Endothelial cell (in vitro differentiated cells): ENCODE measurements around the gene TFEB. TPM values are rescaled to one million over a fixed set of nuclear protein-coding genes. Genes with fewer than 3 reads are reported as not detected.

Source experiments
- DNase-seq: peaks from one replicate; pipeline ENCODE4 v3.0.0; 2021; ENCODE audit warnings: low spot score
- H3K27ac Mint-ChIP-seq: one replicate; pipeline ENCODE4 v1.8.0; 2021; ENCODE audit warnings: mixed read lengths, inconsistent platforms; ENCODE audit not compliant: unreplicated experiment
- H3K27me3 Mint-ChIP-seq: one replicate; pipeline ENCODE4 v1.8.0; 2021; ENCODE audit warnings: mild to moderate bottlenecking, moderate library complexity, mixed read lengths, inconsistent platforms; ENCODE audit not compliant: unreplicated experiment
- H3K36me3 Mint-ChIP-seq: one replicate; pipeline ENCODE4 v1.8.0; 2021; ENCODE audit warnings: mild to moderate bottlenecking, low read depth, mixed read lengths, inconsistent platforms; ENCODE audit not compliant: unreplicated experiment
- H3K4me1 Mint-ChIP-seq: one replicate; pipeline ENCODE4 v1.8.0; 2021; ENCODE audit warnings: mild to moderate bottlenecking, mixed read lengths, inconsistent platforms; ENCODE audit not compliant: unreplicated experiment
- H3K4me3 Mint-ChIP-seq: one replicate; pipeline ENCODE4 v1.8.0; 2021; ENCODE audit warnings: mild to moderate bottlenecking, mixed read lengths, inconsistent platforms; ENCODE audit not compliant: unreplicated experiment
- H3K9me3 Mint-ChIP-seq: one replicate; pipeline ENCODE4 v1.8.0; 2021; ENCODE audit warnings: mixed read lengths, inconsistent platforms; ENCODE audit not compliant: unreplicated experiment
- total RNA-seq: library from RNA; stranded (reverse); fragmentation: NEBNext Ultra II Directional; extraction: Animal tissue kit (Norgen Biotek cat#: 25700); gene quantifications from one replicate; pipeline ENCODE4 v1.2.1, GENCODE V29; 2021; ENCODE audit not compliant: unreplicated experiment
- TF ChIP-seq, protein P1 (sequence below): fragments of 200-600 bp; sonication (generic); IDR thresholded peaks from one replicate; pipeline ENCODE4 v1.5.0; 2021; ENCODE audit warnings: antibody characterized with exemption; ENCODE audit not compliant: unreplicated experiment

The TFEB gene
- total RNA-seq, 1 donor from 2014 or later, result 10.4 TPM

DNA sequence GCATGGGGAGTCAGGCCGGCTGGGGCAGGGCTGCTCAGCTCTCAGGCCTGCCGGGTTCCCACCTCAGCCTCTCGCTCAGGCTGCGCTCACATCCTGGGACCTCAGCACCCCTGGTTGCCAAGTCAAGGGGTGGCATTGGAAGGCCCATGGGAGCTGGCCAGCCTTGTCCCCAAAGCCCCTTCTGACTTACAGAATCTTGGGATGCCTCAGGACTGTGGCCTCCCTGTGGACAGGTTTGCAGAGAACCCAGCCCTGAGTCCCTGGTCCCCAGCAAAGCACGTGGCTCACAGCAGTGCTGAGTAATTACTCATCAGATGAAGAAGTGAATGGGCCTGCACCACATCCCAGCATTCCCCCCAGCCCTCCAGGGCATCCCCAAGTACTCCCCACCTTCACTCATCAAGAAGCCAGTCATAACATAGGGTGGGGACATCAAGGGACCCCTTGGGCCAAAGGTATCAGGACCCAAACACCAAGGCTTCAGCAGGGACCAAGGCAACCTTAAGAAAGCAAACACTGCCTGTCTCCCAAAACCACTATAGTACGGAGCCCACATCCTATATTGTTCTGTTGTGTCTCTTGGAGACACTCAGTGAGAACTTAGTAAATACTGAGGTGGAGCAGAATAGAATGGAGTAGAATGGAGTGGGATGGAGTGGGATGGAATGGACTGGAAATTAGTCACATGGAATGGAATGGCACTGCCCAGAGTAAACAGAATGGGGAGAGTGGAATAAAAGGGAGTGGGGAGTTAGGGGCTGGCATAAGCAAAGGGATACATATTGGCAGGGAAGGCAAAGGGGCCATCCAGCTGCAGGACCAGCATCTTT, 8.2 kb upstream of the TFEB start:
- no peaks in the 10 kb centered on the region for H3K36me3 Mint-ChIP-seq
- TF ChIP-seq, protein P1, sequence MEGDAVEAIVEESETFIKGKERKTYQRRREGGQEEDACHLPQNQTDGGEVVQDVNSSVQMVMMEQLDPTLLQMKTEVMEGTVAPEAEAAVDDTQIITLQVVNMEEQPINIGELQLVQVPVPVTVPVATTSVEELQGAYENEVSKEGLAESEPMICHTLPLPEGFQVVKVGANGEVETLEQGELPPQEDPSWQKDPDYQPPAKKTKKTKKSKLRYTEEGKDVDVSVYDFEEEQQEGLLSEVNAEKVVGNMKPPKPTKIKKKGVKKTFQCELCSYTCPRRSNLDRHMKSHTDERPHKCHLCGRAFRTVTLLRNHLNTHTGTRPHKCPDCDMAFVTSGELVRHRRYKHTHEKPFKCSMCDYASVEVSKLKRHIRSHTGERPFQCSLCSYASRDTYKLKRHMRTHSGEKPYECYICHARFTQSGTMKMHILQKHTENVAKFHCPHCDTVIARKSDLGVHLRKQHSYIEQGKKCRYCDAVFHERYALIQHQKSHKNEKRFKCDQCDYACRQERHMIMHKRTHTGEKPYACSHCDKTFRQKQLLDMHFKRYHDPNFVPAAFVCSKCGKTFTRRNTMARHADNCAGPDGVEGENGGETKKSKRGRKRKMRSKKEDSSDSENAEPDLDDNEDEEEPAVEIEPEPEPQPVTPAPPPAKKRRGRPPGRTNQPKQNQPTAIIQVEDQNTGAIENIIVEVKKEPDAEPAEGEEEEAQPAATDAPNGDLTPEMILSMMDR, result no peak
- H3K4me1 Mint-ChIP-seq, result peaks cover 11% of the 10 kb centered on the region
- H3K4me3 Mint-ChIP-seq, result no peak overlapping the region
- peak overlapping the region; percentile 72 for H3K27ac Mint-ChIP-seq
- peaks cover 8% of the 10 kb centered on the region for H3K27me3 Mint-ChIP-seq
- DNase-seq, result no peak
- H3K9me3 Mint-ChIP-seq, result no peaks in the 10 kb centered on the region

DNA sequence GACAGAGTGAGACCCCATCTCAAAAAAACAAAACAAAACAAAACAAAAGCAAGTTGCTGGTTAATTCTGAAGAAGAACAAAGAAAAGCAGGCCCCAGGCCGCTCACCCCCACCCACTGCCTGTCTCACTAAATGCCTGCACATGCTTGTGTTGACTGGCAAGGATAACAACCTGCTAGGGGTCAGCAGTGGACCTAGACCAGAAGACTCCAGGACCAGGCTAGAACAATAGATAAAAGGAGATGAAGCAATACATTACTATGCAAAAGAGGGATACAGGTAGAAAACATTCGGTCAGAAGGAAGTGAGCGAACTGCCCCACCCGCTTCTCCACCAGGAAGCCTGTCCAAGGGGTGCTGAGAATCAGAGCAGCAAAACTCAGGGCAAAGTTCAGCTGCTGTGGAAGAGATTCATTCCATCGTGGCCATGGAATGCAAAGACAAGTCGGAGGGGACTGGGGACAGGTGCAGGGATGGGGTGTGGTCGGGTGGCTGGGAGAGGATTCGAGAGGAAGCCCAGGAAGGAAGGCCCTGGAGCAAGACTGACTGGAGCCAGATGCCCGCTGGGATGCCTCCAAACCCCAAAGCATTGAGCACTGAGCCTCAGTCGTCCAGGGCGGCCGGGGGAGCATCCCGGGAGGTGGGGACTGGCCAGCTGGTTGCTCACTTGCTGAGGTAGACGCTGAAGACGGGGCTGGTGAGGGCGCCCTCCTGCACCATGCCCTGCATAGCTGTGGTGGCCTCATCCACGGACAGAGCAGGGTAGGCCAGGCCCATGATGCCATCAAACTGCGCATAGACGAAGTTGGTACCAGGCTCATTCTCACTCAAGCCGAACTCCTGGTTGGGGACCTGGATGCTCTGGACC, 6.5 kb upstream of the TFEB start:
- H3K4me1 Mint-ChIP-seq, result peaks cover 11% of the 10 kb centered on the region
- no peak overlapping the region for H3K27ac Mint-ChIP-seq
- TF ChIP-seq, protein P1, result no peak
- DNase-seq, result no peak
- H3K4me3 Mint-ChIP-seq, result no peak overlapping the region
- H3K27me3 Mint-ChIP-seq, result peaks cover 8% of the 10 kb centered on the region
- no peaks in the 10 kb centered on the region for H3K9me3 Mint-ChIP-seq
- no peaks in the 10 kb centered on the region for H3K36me3 Mint-ChIP-seq

DNA sequence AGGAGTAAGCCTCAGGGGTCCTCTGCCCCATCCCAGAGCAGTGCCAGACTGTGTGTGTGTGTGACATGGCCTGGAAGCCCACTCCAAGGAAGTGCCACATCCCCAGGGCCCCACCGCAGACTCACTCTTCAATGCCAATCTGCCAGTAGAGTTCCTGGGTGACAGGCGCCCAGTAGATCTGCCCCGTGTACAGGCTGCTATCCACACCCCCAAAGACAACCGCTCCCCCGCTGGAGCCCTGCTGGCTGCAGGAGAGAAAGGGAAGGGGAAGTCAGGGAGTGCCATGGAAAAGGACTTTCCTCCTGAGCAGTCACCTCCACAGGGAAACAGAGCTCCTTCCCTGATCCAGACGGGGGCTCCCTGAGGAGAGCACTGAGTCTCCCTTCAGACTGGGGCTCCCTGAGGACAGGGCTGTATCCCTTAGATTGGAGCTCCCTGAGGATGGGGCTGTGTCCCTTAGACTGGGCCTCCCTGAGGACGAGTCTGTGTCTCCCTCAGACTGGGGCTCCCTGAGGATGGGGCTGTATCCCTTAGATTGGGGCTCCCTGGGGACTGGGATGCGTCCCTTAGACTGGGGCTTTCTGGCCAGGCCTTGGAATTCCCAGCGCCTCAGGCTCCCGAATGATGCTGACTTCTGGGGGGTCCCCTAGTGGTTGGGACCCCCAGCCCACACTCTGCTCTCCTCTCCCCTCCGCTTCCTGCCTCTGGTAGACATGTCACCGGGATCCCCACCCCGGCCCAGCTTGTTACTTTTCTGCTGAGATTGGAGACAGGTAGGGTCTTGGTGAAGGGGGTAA, 5.2 kb upstream of the TFEB start:
- H3K4me3 Mint-ChIP-seq, result no peak overlapping the region
- no peaks in the 10 kb centered on the region for H3K36me3 Mint-ChIP-seq
- H3K4me1 Mint-ChIP-seq, result peaks cover 20% of the 10 kb centered on the region
- H3K9me3 Mint-ChIP-seq, result no peaks in the 10 kb centered on the region
- TF ChIP-seq, protein P1, result no peak
- no peak for DNase-seq
- no peak overlapping the region for H3K27ac Mint-ChIP-seq
- H3K27me3 Mint-ChIP-seq, result peaks cover 6% of the 10 kb centered on the region

DNA sequence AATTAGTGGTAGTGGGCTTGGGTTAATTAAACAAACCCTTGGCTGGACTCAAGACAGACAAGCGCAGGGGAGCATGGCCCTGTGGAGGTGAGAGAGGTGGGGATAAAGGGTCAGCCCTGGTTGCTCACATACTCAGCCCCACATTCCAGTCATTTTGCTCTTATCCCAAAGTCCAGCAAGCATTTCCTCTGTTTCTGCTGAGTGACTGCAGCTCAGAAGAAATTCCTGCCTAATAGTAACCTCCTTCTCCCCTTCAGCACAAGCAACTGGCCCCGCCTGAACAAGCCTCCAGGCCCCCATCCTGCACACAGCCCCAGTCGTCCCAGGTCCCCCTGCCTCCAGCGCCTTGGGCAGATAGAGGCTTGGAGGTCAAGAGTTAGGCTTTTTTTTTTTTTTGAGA, 3.6 kb upstream of the TFEB start:
- no peak overlapping the region for H3K4me3 Mint-ChIP-seq
- no peaks in the 10 kb centered on the region for H3K9me3 Mint-ChIP-seq
- no peak overlapping the region for H3K27ac Mint-ChIP-seq
- peaks cover 6% of the 10 kb centered on the region for H3K27me3 Mint-ChIP-seq
- TF ChIP-seq, protein P1, result no peak
- no peak for DNase-seq
- peaks cover 20% of the 10 kb centered on the region for H3K4me1 Mint-ChIP-seq
- H3K36me3 Mint-ChIP-seq, result no peaks in the 10 kb centered on the region
